Measurements from ENCODE around the gene LDB3. TPM values are rescaled to one million over a fixed set of nuclear protein-coding genes. Genes with fewer than 3 reads are reported as not detected.

The LDB3 gene
- total and polyA plus RNA-seq, 2 donors (not counting 1 experiment from before 2014, with no cell fraction given) = under 0.01 to 0.20 TPM

DNA sequence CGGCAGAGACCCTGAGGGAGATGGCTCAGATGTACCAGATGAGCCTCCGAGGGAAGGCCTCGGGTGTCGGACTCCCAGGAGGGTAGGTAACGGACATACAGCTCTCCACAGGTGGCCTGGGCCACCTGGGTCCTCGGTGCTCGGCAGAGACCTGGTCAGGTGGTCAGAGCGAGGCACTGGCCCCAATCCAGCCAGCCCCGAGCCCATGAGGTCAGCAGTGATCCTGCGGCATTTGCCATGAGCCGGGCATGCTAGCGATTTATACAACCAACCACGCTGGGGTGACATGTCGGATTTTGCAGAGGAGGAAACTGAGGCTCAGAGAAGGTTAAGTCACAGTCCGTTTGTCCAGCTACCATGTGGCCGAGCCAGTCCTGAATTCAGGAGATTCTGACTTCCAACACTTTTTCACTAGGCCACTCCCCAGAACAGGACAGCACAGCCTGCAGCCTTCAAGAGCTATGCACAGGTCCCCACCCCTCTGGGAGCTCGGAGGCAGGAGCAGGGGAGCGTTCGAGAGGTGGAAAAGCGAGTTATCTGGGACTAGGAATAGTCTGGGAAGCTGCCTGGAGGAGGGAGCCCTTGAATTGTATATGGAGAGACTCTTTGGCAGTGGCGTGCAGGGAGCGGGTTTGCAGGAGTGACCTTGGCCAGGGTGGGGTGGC lies 13.5 kb downstream of the LDB3 start:
- no peaks in the 10 kb centered on the region for H3K9me3 ChIP-seq (ENCODE audit: control insufficient read depth, insufficient read depth, low read depth, low read length)
- H3K4me1 ChIP-seq (ENCODE audit: control insufficient read depth, extremely low read depth, insufficient read depth, low read length) = no peaks in the 10 kb centered on the region
- H3K27me3 ChIP-seq (ENCODE audit: control insufficient read depth, insufficient read depth, low read length) = peaks cover 10% of the 10 kb centered on the region
- H2AFZ ChIP-seq (ENCODE audit: low read length) = no peak overlapping the region
- no peaks in the 10 kb centered on the region for H3K36me3 ChIP-seq (ENCODE audit: control insufficient read depth, insufficient read depth, low read length)
- H3K4me2 ChIP-seq (ENCODE audit: extremely low read depth, insufficient read depth, low read length) = no peak overlapping the region
- no peak overlapping the region for H3K9ac ChIP-seq (ENCODE audit: insufficient read depth, low read length)
- no peak overlapping the region for H3K27ac ChIP-seq (ENCODE audit: insufficient read depth, low read length)
- DNase-seq (ENCODE audit: low read depth in 2 of 2) = no peak
- no peak overlapping the region for H3K4me3 ChIP-seq (replicated peaks in 1 of 4; ENCODE audit: control extremely low read depth in 1 of 4, insufficient read depth in 1 of 4, low read depth in 3 of 4, low read length in 4 of 4)
- H3K79me2 ChIP-seq (ENCODE audit: control insufficient read depth, insufficient read depth, low read length) = no peaks in the 10 kb centered on the region
- no peaks in the 10 kb centered on the region for H4K20me1 ChIP-seq (ENCODE audit: control insufficient read depth, extremely low read depth, insufficient read depth, low read length)
- TF ChIP-seq EZH2 (IDR thresholded peaks at IDR 0.05; ENCODE audit: low read length, missing control alignments) = no peak
- TF ChIP-seq, protein P1, sequence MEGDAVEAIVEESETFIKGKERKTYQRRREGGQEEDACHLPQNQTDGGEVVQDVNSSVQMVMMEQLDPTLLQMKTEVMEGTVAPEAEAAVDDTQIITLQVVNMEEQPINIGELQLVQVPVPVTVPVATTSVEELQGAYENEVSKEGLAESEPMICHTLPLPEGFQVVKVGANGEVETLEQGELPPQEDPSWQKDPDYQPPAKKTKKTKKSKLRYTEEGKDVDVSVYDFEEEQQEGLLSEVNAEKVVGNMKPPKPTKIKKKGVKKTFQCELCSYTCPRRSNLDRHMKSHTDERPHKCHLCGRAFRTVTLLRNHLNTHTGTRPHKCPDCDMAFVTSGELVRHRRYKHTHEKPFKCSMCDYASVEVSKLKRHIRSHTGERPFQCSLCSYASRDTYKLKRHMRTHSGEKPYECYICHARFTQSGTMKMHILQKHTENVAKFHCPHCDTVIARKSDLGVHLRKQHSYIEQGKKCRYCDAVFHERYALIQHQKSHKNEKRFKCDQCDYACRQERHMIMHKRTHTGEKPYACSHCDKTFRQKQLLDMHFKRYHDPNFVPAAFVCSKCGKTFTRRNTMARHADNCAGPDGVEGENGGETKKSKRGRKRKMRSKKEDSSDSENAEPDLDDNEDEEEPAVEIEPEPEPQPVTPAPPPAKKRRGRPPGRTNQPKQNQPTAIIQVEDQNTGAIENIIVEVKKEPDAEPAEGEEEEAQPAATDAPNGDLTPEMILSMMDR (conservative IDR thresholded peaks at IDR 0.05 in 1 of 2, IDR thresholded peaks at IDR 0.05 in 1 of 2; ENCODE audit: low read depth in 1 of 2, low read length in 2 of 2) = no peak

DNA sequence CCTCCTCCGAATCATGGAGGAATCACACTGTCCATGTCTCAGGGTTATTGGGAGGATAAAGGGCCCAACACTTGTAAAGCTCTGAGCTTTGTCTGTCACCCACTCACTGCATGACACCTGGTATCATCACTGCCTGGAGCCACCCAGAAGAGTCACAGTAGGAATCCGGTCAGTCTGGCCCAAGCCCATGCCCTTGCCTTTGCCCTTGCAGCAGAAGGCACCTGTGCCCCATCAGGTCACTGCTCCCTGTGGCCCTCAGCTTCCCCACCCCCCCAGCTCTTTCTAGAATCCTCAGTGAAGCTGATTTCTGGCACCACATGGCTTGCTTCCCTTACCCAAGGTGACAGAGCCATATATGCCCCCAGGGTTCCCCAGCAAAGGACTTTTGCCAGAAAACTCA lies 14.4 kb downstream of the LDB3 start:
- Histone ChIP-seq H3K79me2 (ENCODE audit: control insufficient read depth, insufficient read depth, low read length) (no peaks in the 10 kb centered on the region), H3K4me1 (ENCODE audit: control insufficient read depth, extremely low read depth, insufficient read depth, low read length) (peaks cover 2% of the 10 kb centered on the region), H3K27me3 (ENCODE audit: control insufficient read depth, insufficient read depth, low read length) (peaks cover 10% of the 10 kb centered on the region), H3K4me3 (replicated peaks in 1 of 4; ENCODE audit: control extremely low read depth in 1 of 4, insufficient read depth in 1 of 4, low read depth in 3 of 4, low read length in 4 of 4) (no peak overlapping the region), H4K20me1 (ENCODE audit: control insufficient read depth, extremely low read depth, insufficient read depth, low read length) (no peaks in the 10 kb centered on the region), H2AFZ (ENCODE audit: low read length) (no peak overlapping the region), H3K9me3 (ENCODE audit: control insufficient read depth, insufficient read depth, low read depth, low read length) (no peaks in the 10 kb centered on the region), H3K27ac (ENCODE audit: insufficient read depth, low read length) (no peak overlapping the region), H3K9ac (ENCODE audit: insufficient read depth, low read length) (no peak overlapping the region), H3K36me3 (ENCODE audit: control insufficient read depth, insufficient read depth, low read length) (no peaks in the 10 kb centered on the region), H3K4me2 (ENCODE audit: extremely low read depth, insufficient read depth, low read length) (no peak overlapping the region)
- TF ChIP-seq, protein P1 (conservative IDR thresholded peaks at IDR 0.05 in 1 of 2, IDR thresholded peaks at IDR 0.05 in 1 of 2; ENCODE audit: low read depth in 1 of 2, low read length in 2 of 2) = no peak
- TF ChIP-seq EZH2 (IDR thresholded peaks at IDR 0.05; ENCODE audit: low read length, missing control alignments) = no peak
- DNase-seq (ENCODE audit: low read depth in 2 of 2) = no peak

DNA sequence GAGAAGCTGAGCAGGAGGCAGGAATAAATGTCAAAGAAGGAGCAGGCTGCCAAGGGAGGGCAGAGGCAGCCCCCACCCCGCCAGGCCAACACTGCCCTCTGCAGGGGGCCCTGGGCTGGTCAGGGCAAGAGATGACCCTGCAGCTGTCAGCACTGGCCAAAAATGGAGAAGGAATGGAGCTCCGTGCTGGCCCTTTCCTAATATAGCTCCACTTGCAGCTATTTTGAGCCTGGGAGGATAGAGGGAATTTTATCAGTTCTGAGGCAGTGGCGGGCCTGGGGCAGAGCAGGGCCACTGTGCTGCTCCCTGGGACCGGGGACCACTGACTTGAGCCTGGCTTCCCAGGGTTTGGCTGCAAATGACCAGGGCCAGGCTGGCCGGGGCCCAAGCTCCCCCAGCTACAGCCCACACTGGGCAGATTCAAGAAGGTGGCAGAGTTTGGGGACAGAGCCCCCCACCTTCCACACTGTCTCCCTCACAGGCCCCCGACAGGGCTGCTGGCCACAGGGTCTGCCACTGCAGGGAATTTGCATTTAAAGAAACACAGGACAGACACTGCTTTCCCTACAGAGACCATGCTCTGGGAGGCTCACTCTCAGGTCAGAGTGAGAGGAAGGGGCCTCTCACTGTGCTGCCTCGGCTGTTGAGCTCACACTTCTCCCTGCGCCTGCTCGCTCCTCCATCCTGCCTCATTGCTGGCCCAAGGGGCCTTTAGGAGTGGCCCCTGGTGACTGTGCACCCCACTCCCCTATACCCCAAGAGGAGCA lies 16.2 kb downstream of the LDB3 start:
- Histone ChIP-seq H3K4me3 (replicated peaks in 1 of 4; ENCODE audit: control extremely low read depth in 1 of 4, insufficient read depth in 1 of 4, low read depth in 3 of 4, low read length in 4 of 4) (no peak overlapping the region), H3K36me3 (ENCODE audit: control insufficient read depth, insufficient read depth, low read length) (no peaks in the 10 kb centered on the region), H3K27me3 (ENCODE audit: control insufficient read depth, insufficient read depth, low read length) (peaks cover 10% of the 10 kb centered on the region), H2AFZ (ENCODE audit: low read length) (no peak overlapping the region), H3K9ac (ENCODE audit: insufficient read depth, low read length) (no peak overlapping the region), H3K4me1 (ENCODE audit: control insufficient read depth, extremely low read depth, insufficient read depth, low read length) (peaks cover 7% of the 10 kb centered on the region), H3K79me2 (ENCODE audit: control insufficient read depth, insufficient read depth, low read length) (no peaks in the 10 kb centered on the region), H3K4me2 (ENCODE audit: extremely low read depth, insufficient read depth, low read length) (no peak overlapping the region), H3K9me3 (ENCODE audit: control insufficient read depth, insufficient read depth, low read depth, low read length) (no peaks in the 10 kb centered on the region), H3K27ac (ENCODE audit: insufficient read depth, low read length) (no peak overlapping the region), H4K20me1 (ENCODE audit: control insufficient read depth, extremely low read depth, insufficient read depth, low read length) (no peaks in the 10 kb centered on the region)
- DNase-seq (ENCODE audit: low read depth in 2 of 2) = peak; percentile 15 to 18
- TF ChIP-seq, protein P1 (conservative IDR thresholded peaks at IDR 0.05 in 1 of 2, IDR thresholded peaks at IDR 0.05 in 1 of 2; ENCODE audit: low read depth in 1 of 2, low read length in 2 of 2) = peak; percentile 26 to 38
- peak; percentile 49 for TF ChIP-seq EZH2 (IDR thresholded peaks at IDR 0.05; ENCODE audit: low read length, missing control alignments)

Measured in fibroblast of lung (primary cell).